ENCODE data around the gene ZBTB20. TPM values are rescaled to one million over a fixed set of nuclear protein-coding genes. Genes with fewer than 3 reads are reported as not detected.

ZBTB20 gene
- polyA plus RNA-seq, 3 donors = 1.3 to 3.2 (median 2.0) TPM

- Histone ChIP-seq H3K9ac (ENCODE audit: insufficient read depth, low read length, poor library complexity, severe bottlenecking) (no peak overlapping the region), H3K27me3 (ENCODE audit: control insufficient read depth in 2 of 2, insufficient read depth in 2 of 2, low read length in 2 of 2) (no peaks in the 10 kb centered on the region), H2AFZ (ENCODE audit: insufficient read depth, low read depth, low read length, poor library complexity, severe bottlenecking) (no peak overlapping the region), H3K4me3 (replicated peaks in 1 of 3; ENCODE audit: low read depth in 2 of 3, low read length in 3 of 3) (no peak overlapping the region), H3K27ac (ENCODE audit: low read depth in 1 of 2, low read length in 2 of 2) (no peak overlapping the region), H3K4me2 (replicated peaks; ENCODE audit: extremely low read depth, low read length, poor library complexity, severe bottlenecking) (no peak overlapping the region), H3K4me1 (ENCODE audit: control insufficient read depth in 1 of 2, insufficient read depth in 2 of 2, low read length in 2 of 2) (no peaks in the 10 kb centered on the region), H3K36me3 (replicated peaks in 1 of 2; ENCODE audit: control insufficient read depth in 1 of 2, insufficient read depth in 2 of 2, low read length in 2 of 2) (no peaks in the 10 kb centered on the region), H3K9me3 (replicated peaks in 1 of 2; ENCODE audit: control insufficient read depth in 1 of 2, insufficient read depth in 1 of 2, low read length in 2 of 2) (no peaks in the 10 kb centered on the region), H4K20me1 (ENCODE audit: insufficient read depth, low read length) (no peaks in the 10 kb centered on the region), H3K79me2 (ENCODE audit: insufficient read depth, low read length) (no peaks in the 10 kb centered on the region)
- no peak for TF ChIP-seq CTCF (IDR thresholded peaks at IDR 0.05)
- Mint-ChIP-seq H3K27me3 (ENCODE audit: low read depth in 3 of 3) (no peaks in the 10 kb centered on the region), H3K27ac (no peak overlapping the region), H3K36me3 (no peaks in the 10 kb centered on the region), H3K4me3 (no peak overlapping the region), H3K4me1 (peaks cover 10% of the 10 kb centered on the region), H3K9me3 (peaks cover 0 to 2% (median 0%) of the 10 kb centered on the region in 7 donors)
- no CpG with 5 or more reads among the region's 1 CpG for WGBS (ENCODE audit: insufficient coverage)
- intact Hi-C loops (cut with micrococcal nuclease) = no loop called here
- peak in 2 of 3 donors; percentile 5 to 7 for DNase-seq
These were observed 592.4 kb downstream of the ZBTB20 start for GRCh38 chr3:114554731-114555130.

GRCh38 chr3:114553949-114554593 is 593.0 kb downstream of the ZBTB20 start:
- H3K4me3 ChIP-seq (replicated peaks in 1 of 3; ENCODE audit: low read depth in 2 of 3, low read length in 3 of 3) = no peak overlapping the region
- no peak overlapping the region for H3K27ac Mint-ChIP-seq

More at GRCh38 chr3:114553949-114554593, 593.0 kb downstream of the ZBTB20 start:
- no peak for DNase-seq
- H2AFZ ChIP-seq (ENCODE audit: insufficient read depth, low read depth, low read length, poor library complexity, severe bottlenecking) = no peak overlapping the region
- Mint-ChIP-seq H3K4me3 (no peak overlapping the region), H3K4me1 (peaks cover 10% of the 10 kb centered on the region), H3K27me3 (ENCODE audit: low read depth in 3 of 3) (no peaks in the 10 kb centered on the region), H3K36me3 (no peaks in the 10 kb centered on the region), H3K9me3 (peaks cover 0 to 2% (median 0%) of the 10 kb centered on the region in 7 donors)
- no CpG with 5 or more reads among the region's 3 CpGs for WGBS (ENCODE audit: insufficient coverage)
- H3K4me1 ChIP-seq (ENCODE audit: control insufficient read depth in 1 of 2, insufficient read depth in 2 of 2, low read length in 2 of 2) = no peaks in the 10 kb centered on the region
- intact Hi-C loops (cut with micrococcal nuclease) = no loop called here
- H3K4me2 ChIP-seq (replicated peaks; ENCODE audit: extremely low read depth, low read length, poor library complexity, severe bottlenecking) = no peak overlapping the region
- no peak overlapping the region for H3K9ac ChIP-seq (ENCODE audit: insufficient read depth, low read length, poor library complexity, severe bottlenecking)
- H3K27ac ChIP-seq (ENCODE audit: low read depth in 1 of 2, low read length in 2 of 2) = no peak overlapping the region
- no peaks in the 10 kb centered on the region for H3K79me2 ChIP-seq (ENCODE audit: insufficient read depth, low read length)
- no peaks in the 10 kb centered on the region for H3K27me3 ChIP-seq (ENCODE audit: control insufficient read depth in 2 of 2, insufficient read depth in 2 of 2, low read length in 2 of 2)
- H4K20me1 ChIP-seq (ENCODE audit: insufficient read depth, low read length) = no peaks in the 10 kb centered on the region
- no peaks in the 10 kb centered on the region for H3K36me3 ChIP-seq (replicated peaks in 1 of 2; ENCODE audit: control insufficient read depth in 1 of 2, insufficient read depth in 2 of 2, low read length in 2 of 2)
- H3K9me3 ChIP-seq (replicated peaks in 1 of 2; ENCODE audit: control insufficient read depth in 1 of 2, insufficient read depth in 1 of 2, low read length in 2 of 2) = no peaks in the 10 kb centered on the region
- TF ChIP-seq CTCF (IDR thresholded peaks at IDR 0.05) = no peak

All from CD14-positive monocyte (primary cell).